ENCODE data around the gene TNN. TPM values are rescaled to one million over a fixed set of nuclear protein-coding genes. Genes with fewer than 3 reads are reported as not detected.
A peak's percentile ranks its signal among the peaks of the same experiment; 100 is the strongest.

Gene TNN
- total and polyA plus RNA-seq, 2 experiments from 2014 or later: 0.18 to 0.31 TPM

DNA sequence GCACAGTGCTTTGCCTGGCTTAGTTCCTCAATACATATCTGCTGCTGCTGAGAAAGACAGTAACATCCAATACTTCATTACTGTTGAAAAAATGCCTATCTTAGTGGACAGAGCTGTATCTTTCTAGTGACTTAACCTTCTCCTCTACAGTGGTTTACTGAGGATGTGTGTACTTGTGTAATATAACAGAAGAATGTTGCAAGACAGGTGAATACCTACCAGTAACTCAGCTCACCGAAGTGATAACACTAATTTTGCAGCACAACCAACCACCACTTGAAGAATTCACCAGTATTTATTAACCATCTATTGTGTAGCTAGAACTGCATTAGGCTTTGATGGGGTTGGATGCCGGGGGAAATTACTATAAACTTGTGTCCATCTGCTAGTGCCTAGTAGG is 16.6 kb upstream of the TNN start:
- no peaks in the 10 kb centered on the region for H4K20me1 ChIP-seq (replicated peaks; ENCODE audit: insufficient read depth)
- no peaks in the 10 kb centered on the region for H3K4me1 Mint-ChIP-seq
- no peak overlapping the region for H3K4me3 Mint-ChIP-seq
- peaks cover 4% of the 10 kb centered on the region for H3K27me3 Mint-ChIP-seq (ENCODE audit: insufficient read depth, low read depth, poor library complexity)
- H3K79me2 ChIP-seq (replicated peaks; ENCODE audit: insufficient read depth): no peaks in the 10 kb centered on the region
- H3K4me3 ChIP-seq: no peak overlapping the region
- no peaks in the 10 kb centered on the region for H3F3A ChIP-seq (replicated peaks; ENCODE audit: low read depth)
- no peaks in the 10 kb centered on the region for H3K36me3 Mint-ChIP-seq (ENCODE audit: low read depth)
- no peak overlapping the region for H3K27ac ChIP-seq (ENCODE audit: low read depth)
- TF ChIP-seq, protein P1, sequence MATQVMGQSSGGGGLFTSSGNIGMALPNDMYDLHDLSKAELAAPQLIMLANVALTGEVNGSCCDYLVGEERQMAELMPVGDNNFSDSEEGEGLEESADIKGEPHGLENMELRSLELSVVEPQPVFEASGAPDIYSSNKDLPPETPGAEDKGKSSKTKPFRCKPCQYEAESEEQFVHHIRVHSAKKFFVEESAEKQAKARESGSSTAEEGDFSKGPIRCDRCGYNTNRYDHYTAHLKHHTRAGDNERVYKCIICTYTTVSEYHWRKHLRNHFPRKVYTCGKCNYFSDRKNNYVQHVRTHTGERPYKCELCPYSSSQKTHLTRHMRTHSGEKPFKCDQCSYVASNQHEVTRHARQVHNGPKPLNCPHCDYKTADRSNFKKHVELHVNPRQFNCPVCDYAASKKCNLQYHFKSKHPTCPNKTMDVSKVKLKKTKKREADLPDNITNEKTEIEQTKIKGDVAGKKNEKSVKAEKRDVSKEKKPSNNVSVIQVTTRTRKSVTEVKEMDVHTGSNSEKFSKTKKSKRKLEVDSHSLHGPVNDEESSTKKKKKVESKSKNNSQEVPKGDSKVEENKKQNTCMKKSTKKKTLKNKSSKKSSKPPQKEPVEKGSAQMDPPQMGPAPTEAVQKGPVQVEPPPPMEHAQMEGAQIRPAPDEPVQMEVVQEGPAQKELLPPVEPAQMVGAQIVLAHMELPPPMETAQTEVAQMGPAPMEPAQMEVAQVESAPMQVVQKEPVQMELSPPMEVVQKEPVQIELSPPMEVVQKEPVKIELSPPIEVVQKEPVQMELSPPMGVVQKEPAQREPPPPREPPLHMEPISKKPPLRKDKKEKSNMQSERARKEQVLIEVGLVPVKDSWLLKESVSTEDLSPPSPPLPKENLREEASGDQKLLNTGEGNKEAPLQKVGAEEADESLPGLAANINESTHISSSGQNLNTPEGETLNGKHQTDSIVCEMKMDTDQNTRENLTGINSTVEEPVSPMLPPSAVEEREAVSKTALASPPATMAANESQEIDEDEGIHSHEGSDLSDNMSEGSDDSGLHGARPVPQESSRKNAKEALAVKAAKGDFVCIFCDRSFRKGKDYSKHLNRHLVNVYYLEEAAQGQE (IDR thresholded peaks at IDR 0.05; ENCODE audit: unreplicated experiment): no peak
- TF ChIP-seq JUNB (IDR thresholded peaks at IDR 0.05; ENCODE audit: unreplicated experiment) (no peak), CREB1 (CRISPR knock-in tag; IDR thresholded peaks at IDR 0.05; ENCODE audit: low read depth) (no peak), ZNF114 (CRISPR knock-in tag; IDR thresholded peaks at IDR 0.05) (no peak), EZH2phosphoT487 (IDR thresholded peaks at IDR 0.05; ENCODE audit: unreplicated experiment) (no peak), ZNF331 (CRISPR knock-in tag; IDR thresholded peaks at IDR 0.05; ENCODE audit: low read depth) (no peak)
- TF ChIP-seq, protein P2, sequence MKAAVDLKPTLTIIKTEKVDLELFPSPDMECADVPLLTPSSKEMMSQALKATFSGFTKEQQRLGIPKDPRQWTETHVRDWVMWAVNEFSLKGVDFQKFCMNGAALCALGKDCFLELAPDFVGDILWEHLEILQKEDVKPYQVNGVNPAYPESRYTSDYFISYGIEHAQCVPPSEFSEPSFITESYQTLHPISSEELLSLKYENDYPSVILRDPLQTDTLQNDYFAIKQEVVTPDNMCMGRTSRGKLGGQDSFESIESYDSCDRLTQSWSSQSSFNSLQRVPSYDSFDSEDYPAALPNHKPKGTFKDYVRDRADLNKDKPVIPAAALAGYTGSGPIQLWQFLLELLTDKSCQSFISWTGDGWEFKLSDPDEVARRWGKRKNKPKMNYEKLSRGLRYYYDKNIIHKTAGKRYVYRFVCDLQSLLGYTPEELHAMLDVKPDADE (IDR thresholded peaks at IDR 0.05): no peak
- no peaks in the 10 kb centered on the region for H3K36me3 ChIP-seq (ENCODE audit: insufficient read depth)
- ATAC-seq (no peak), DNase-seq (ENCODE audit: low spot score) (no peak)
- no peaks in the 10 kb centered on the region for H3K4me1 ChIP-seq (ENCODE audit: insufficient read depth)
- no peak overlapping the region for H3K27ac Mint-ChIP-seq
- H3K9me3 Mint-ChIP-seq: no peaks in the 10 kb centered on the region
- no peak overlapping the region for H3K4me2 ChIP-seq
- H3K27me3 ChIP-seq (ENCODE audit: insufficient read depth): no peaks in the 10 kb centered on the region
- H2AFZ ChIP-seq: no peak overlapping the region
- peaks cover 5% of the 10 kb centered on the region; the same call in 1 of the 2 replicates for H3K9me2 ChIP-seq (ENCODE audit: insufficient read depth)

DNA sequence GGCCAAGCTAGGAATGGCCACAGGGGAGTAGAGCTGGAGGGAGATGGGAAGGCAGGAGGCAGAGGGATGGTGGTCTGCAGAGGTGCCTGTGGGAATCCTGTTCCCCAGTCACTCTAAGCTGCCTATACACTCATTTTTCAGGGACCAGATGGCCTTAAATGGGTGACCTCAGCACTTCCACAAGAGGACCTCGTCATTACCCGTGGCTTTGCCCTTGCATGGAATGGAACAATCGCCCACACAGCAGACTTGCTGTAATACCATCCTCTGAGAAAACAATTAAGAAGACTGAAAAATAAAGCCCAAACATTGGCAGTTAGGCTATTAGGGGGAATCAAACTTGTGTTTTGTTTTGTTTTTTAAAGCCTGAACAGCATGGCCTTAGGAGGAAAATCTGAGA is 12.9 kb upstream of the TNN start:
- Histone ChIP-seq H3K27me3 (ENCODE audit: insufficient read depth) (no peaks in the 10 kb centered on the region), H3K4me1 (ENCODE audit: insufficient read depth) (no peaks in the 10 kb centered on the region), H4K20me1 (replicated peaks; ENCODE audit: insufficient read depth) (no peaks in the 10 kb centered on the region), H3K27ac (ENCODE audit: low read depth) (no peak overlapping the region), H3K4me2 (no peak overlapping the region), H3K36me3 (ENCODE audit: insufficient read depth) (no peaks in the 10 kb centered on the region; the same call in 1 of the 2 replicates), H3K79me2 (replicated peaks; ENCODE audit: insufficient read depth) (no peaks in the 10 kb centered on the region), H2AFZ (peak overlapping the region; percentile 72; the same call in 1 of the 2 replicates), H3F3A (replicated peaks; ENCODE audit: low read depth) (no peaks in the 10 kb centered on the region), H3K4me3 (no peak overlapping the region), H3K9me2 (ENCODE audit: insufficient read depth) (peaks cover 6% of the 10 kb centered on the region)
- Mint-ChIP-seq H3K4me3 (no peak overlapping the region), H3K9me3 (no peaks in the 10 kb centered on the region), H3K27me3 (ENCODE audit: insufficient read depth, low read depth, poor library complexity) (peaks cover 4% of the 10 kb centered on the region), H3K36me3 (ENCODE audit: low read depth) (no peaks in the 10 kb centered on the region), H3K4me1 (no peaks in the 10 kb centered on the region), H3K27ac (no peak overlapping the region)
- no peak for DNase-seq (ENCODE audit: low spot score)
- no peak for TF ChIP-seq NANOG (IDR thresholded peaks at IDR 0.05; ENCODE audit: borderline replicate concordance)
- no peak for ATAC-seq

Data from GM23338 (cell line).